Jurkat, Clone E6-1 (cell line): ENCODE results near the gene CCDC88A.
"Not testable (repeated sequence)": the region's sequence is repeated elsewhere in the genome, so short reads cannot be mapped to it uniquely, and the experiment has no call there.

Experiments used
- DNase-seq: peaks from one replicate; pipeline ENCODE4 v3.0.0-alpha.2; 2011; ENCODE audit warnings: low read depth, low spot score
- H3K4me3 ChIP-seq: 2 replicates; pipeline ENCODE4 v1.5.1; 2011; ENCODE audit warnings: mild to moderate bottlenecking, low read length, control low read depth, moderate library complexity

The CCDC88A gene

GRCh38 chr2:55400332-55400731, 19.3 kb downstream of the CCDC88A start:
- H3K4me3 ChIP-seq = no peak overlapping the region
- no peak for DNase-seq

- DNase-seq = no peak
- no peak overlapping the region for H3K4me3 ChIP-seq
These were observed 19.8 kb downstream of the CCDC88A start for GRCh38 chr2:55399815-55400214.

GRCh38 chr2:55395724-55396605, 23.7 kb downstream of the CCDC88A start:
- DNase-seq = no peak
- H3K4me3 ChIP-seq = no peak overlapping the region

- no peak overlapping the region for H3K4me3 ChIP-seq
- DNase-seq = no peak
These were observed 27.9 kb downstream of the CCDC88A start for GRCh38 chr2:55391615-55392242.

GRCh38 chr2:55391155-55391554, 28.5 kb downstream of the CCDC88A start:
- no peak for DNase-seq
- no peak overlapping the region for H3K4me3 ChIP-seq

- not testable (repeated sequence) for DNase-seq, H3K4me3 ChIP-seq
These were observed 34.1 kb downstream of the CCDC88A start for GRCh38 chr2:55385516-55385915.

GRCh38 chr2:55384786-55385185, 34.9 kb downstream of the CCDC88A start:
- no peak overlapping the region for H3K4me3 ChIP-seq
- DNase-seq = no peak

GRCh38 chr2:55371376-55371775, 48.3 kb downstream of the CCDC88A start:
- no peak overlapping the region for H3K4me3 ChIP-seq

GRCh38 chr2:55370208-55370607, 49.4 kb downstream of the CCDC88A start:
- DNase-seq = no peak
- no peak overlapping the region for H3K4me3 ChIP-seq

More at GRCh38 chr2:55371376-55371775, 48.3 kb downstream of the CCDC88A start:
- DNase-seq = no peak

- no peak overlapping the region for H3K4me3 ChIP-seq
- DNase-seq = no peak
These were observed 54.4 kb downstream of the CCDC88A start for GRCh38 chr2:55365303-55365702.

- no peak for DNase-seq
- H3K4me3 ChIP-seq = no peak overlapping the region
These were observed 55.2 kb downstream of the CCDC88A start for GRCh38 chr2:55364189-55365055.

- no peak for DNase-seq
- H3K4me3 ChIP-seq = no peak overlapping the region
These were observed 56.0 kb downstream of the CCDC88A start for GRCh38 chr2:55363636-55364035.

GRCh38 chr2:55361465-55362189, 58.0 kb downstream of the CCDC88A start:
- no peak for DNase-seq
- no peak overlapping the region for H3K4me3 ChIP-seq

GRCh38 chr2:55358451-55358850, 61.2 kb downstream of the CCDC88A start:
- H3K4me3 ChIP-seq = no peak overlapping the region
- DNase-seq = no peak

- DNase-seq = no peak
- H3K4me3 ChIP-seq = no peak overlapping the region
These were observed 61.7 kb downstream of the CCDC88A start for GRCh38 chr2:55357927-55358326.

- no peak overlapping the region for H3K4me3 ChIP-seq
- no peak for DNase-seq
These were observed 62.5 kb downstream of the CCDC88A start for GRCh38 chr2:55357164-55357563.

- DNase-seq, H3K4me3 ChIP-seq: not testable (repeated sequence)
These were observed 63.5 kb downstream of the CCDC88A start for GRCh38 chr2:55356136-55356535.

- no peak for DNase-seq
- no peak overlapping the region for H3K4me3 ChIP-seq
These were observed 64.2 kb downstream of the CCDC88A start for GRCh38 chr2:55355451-55355850.

GRCh38 chr2:55351672-55352071, 68.0 kb downstream of the CCDC88A start:
- DNase-seq = no peak
- no peak overlapping the region for H3K4me3 ChIP-seq
